ENCODE results near the gene ARHGAP10.

ARHGAP10 gene

DNA sequence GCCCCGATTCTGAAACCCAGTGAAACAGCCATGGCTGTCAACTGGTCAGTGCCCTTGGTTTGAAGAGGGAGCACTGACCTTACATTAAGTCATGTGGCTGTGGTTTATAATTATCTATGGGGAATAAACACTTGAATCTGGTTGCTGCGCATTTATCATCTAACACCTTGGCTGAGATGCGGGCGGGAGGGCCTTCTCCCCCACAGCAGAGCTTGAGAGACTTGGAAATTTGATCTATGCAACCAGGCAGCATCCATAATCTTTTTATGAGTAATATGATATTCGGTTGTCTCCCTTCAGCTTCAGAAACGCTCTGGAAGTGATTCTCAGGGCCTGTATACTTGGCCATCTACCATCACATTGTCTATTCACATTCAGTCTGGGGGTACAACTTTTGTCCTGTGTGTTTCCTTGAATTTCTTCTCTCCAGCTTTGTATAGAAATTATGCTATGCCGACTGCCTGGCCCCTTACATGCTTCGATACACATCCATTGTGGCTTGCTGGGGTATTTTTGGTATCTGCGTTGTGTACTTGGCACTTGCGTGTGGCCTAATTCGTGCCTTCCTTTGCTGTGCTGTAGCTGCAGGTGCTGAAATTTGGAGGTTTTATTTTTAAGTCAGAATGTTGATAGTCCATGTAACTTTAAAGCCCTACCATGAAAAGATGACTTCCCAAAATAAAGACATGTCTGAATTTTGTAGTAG is 321.6 kb downstream of the ARHGAP10 start:
- no peak for DNase-seq

DNA sequence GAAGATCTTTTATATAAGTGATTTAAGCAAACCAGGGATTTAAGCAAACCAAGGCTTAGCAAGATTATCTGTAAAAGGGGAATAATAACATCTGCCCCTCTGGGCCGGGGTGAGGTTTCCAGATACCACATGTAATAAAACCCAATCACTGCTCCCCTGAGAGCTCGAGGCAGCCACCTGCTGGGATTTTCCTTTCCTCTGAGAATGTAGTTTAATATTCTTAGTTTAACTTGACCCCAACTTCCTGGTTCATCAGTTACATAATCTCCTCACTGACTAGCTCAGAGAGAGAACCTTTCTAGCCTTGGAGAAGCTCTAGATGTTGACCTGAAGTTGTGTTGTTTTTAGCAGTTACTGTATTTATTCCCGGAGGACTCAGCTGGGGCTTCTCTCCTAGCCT is 322.4 kb downstream of the ARHGAP10 start:
- no peak for DNase-seq

DNA sequence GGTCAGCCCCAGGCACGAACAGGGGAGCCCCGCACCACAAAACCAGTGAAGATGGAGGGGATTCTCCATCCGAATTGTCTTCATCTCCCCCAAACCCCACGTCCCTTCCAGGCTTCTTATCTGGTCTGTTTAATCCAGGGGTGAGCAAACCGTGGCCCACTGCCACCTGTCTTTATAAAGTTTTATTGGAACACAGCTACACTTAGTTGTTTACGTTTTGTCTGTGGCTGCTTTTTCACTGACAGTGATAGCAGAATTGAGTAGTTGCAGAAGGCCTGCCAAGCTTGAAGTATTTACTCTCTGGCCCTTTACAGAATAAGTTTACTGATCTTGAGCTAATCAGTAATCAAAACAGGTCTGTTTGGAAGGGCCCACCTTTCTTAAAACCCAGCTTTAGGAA is 324.0 kb downstream of the ARHGAP10 start:
- DNase-seq: no peak

DNA sequence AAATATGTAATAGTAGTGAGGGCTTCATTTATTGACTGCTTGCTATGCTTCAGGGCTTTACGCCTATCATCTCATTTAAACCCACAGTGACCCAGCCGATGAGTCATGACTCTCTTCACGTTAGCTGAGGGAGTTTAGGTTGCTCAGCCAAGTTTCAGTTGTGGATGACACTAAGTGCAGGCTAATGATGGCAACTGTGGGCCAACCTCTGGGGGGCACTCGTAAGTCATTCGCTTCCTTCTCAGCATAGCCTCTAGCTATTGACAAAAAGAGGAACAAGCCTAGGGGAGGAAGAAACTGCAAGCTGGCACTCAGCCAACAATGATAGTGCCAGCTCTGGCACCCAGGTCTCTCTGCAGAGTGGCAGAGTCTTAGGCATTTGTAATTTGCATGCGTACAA is 325.0 kb downstream of the ARHGAP10 start:
- DNase-seq: no peak

DNA sequence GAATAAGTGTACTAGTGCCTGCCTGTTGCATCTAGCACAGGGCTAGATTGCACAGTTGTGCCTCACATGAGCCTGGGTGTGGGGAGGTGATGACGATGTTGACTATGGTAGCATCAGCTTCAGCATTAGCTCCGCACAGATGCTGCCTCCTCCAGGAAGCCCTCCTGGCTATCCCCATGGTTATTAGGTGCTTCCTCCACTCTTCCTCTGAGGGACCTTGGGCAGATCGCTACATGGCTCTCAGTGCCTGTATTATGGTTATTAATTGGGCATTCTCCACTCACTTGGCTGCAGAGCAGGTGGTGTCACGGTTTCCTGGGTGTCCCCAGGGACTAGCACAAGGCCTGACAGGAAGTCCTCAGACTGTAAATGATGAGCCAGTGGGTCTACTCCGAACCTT is 325.6 kb downstream of the ARHGAP10 start:
- no peak for DNase-seq

DNA sequence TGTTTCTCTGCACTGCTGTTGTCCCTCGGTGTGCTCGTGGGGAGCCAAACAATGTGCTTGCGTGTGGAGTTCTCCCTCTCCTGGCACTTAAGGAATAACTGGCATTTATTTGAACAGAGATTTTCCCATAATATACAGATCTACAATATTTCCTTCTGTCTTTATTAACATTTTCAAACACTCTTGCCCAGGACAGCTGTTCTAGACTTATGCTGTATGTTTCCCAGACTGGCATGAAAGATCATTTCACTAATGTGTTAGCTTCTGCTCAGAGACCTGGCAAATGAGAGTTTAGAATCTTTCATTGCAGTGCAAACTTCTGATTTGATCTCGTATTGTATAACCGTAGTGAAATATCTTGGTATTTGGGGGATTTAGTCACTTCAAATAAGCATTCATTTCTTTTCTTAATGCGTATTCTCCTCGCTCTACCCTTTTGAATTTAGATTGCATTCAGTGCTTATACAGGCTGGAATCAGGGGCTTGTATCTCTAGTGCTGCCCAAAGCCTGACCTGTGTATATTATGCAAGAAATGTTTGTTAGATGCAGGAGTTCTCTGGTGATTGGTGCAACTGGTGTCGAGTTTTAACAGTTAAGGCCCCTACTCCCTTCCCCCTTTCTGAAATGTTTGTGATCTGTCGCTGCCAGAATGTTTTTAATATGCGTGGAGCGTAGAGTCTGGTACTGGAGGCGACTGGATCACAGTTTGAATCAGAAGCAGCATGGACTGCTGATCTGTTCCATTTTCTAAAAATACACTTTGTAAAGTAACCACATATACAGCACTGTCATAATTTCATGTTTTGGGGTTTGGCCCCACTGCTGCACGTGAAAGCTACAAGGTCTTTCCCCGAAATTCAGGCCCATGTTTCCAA is 326.3 kb downstream of the ARHGAP10 start:
- DNase-seq: no peak

DNA sequence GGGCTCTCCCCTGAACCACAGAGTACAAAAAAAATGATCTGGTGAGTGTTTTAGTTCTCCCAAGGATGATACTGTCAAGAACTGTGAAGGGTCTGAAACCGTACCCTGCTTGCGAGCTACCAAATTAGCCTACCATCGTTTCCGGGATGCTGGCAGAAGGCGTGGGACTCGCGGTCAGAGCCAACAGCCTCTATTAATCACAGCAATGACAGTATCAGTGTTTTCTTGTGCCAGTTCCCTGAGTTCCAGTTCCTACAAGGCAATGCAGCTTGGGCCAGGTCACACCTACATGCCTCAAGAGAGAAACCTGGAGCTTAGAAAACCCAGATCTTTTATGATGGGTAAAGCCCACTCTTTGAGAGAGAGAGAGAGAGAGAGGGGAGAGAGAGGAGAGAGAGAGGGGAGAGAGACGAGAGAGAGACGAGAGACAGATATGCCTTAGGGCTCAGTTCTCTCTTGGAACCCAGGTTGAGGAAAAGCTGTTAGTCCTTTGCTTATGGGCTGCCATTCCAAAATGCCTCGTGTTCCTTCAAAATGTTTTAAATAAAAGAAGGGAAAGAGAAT is 327.8 kb downstream of the ARHGAP10 start:
- no peak for DNase-seq

DNA sequence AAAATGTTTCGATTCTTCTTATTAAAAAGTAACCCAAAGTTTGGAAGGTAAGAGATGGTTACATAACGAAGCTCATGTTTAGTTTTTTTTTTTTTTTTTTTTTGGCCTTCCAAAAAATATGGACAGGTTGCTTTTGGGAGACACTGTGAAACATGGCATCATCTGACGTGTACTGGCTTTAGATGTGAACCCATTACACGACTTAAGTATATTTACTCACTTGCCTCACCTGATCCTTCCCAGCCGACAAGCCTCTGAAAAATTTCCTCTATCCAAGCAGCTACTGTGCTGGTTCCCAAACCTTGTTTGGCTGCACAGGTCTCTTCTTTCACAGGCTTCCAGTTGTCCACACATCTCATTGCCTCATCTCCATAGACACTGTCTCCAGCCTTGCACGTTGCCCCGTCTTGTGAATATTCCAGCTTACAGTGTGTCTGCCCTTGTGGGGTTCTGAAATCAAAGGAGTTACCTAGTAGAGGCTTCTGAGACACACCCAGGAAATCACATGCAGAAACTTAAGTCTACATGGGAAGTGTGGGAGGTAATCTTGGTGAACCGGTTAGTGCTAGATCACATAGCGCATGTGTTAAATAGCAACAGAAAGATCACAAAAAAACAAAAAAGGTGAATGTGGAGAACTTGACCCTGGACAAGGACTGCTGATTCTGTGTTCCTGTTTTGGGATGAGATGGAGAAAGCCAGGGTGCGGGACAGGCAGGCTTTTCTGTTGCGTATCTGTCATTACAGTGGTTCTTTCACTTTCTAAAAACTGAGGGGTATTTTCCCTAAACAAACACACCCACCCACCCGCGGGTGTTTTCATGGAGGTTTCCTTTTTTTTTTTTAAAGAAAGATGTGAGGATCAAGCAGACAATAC is 328.6 kb downstream of the ARHGAP10 start:
- no peak for DNase-seq

DNA sequence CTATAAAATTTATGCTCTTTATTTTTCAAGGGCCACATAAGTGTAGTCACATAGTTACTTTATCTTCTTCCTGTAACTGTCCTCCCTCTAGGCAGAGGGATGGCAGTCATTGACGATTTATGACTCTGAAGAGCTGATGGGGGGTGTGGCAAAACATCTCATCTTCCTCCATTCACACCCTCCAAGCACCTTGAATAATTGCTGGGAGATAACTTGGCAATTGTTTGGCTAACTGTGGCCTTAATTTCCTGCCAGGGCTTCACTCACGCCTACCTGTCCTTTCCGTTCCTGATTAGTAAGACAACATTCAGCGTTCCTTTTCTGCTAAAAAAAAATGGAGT is 329.2 kb downstream of the ARHGAP10 start:
- no peak for DNase-seq

DNA sequence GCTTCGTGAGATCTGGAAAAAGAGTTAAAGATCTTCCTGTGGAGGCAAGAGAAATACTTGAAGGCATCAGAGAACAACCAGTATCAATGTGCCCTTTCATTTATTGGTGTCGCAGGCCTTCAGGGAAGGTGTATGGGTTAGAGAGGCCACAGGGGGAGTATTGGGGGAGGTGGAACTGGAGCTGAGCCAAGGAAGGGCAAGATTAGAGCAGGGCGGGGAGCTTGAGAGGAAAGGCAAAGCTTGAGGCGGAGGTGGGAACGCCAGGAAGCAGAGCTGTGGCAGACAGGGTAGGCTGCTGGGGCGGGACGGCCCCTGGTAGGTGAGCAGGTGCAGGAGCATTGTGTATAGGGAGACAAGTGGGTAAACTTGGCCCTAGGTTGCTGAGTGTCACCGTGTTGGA is 329.9 kb downstream of the ARHGAP10 start:
- DNase-seq: no peak

DNA sequence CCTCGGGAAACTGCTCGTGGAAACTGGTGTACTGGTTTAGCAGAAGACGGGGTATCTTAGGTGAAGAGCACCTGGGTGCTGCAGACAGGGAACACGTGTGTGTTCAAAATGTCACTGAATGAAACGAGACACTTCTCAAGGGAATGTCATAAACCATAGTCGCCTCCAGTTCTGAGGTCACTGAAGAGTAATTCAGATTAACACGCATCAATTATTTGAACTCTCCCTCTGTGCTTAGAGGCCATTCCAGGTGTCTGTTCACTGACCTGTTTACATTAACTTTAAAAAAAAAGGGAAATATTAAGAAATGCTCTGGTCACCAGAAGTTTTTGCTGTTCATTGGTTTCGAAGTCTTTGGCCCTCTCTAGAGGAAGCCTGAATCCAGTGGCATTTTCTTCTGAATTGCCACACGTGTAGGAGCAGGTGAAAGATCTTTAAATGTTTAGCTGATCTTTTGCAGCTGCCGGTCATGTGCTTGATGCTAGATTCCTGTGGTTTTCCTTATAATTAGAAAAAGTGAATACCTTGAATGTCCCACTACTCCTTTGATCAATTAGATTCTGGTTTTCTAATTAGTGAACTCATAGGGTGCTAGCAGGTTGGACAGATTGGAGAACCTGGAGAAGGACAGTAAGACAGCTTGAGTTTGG is 330.5 kb downstream of the ARHGAP10 start:
- no peak for DNase-seq

DNA sequence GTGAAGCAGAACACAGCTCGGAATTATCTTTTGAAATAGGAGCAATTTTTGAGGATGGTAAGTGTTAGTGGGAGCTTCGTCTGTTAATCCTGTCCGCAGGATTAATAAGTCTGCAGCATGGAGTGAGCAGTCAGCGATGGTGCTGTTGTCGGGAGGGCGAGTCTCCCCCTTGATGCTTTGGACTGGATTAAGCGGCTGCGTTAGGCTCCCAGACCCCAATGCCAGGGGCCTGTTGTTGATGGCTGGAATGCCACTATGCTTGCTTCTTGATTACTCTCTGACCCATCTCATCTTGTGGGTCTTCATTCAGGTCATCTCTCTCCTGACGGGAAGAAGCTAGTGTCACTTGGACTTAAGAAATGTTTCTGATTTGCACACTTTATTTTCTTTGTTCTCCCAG is 332.6 kb downstream of the ARHGAP10 start:
- DNase-seq: no peak

DNA sequence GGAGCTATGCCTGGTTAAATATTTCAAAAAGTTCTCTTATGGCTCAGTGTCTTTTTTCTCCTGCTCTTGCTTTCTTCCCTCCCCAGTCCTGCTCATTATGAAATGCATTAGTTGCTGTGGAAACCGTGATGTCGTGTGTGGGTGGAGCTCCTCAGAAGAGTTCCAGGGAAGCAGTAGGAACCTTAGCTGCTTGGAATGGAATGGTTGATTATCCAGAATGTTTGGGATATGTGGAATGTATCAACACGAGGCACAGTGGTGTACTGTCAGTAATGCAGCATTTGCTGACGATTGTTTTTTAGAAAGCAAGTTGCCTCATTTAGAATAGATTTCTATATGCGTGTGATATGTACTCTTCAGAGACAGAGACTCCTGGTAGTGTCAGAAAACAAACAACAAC is 333.2 kb downstream of the ARHGAP10 start:
- no peak for DNase-seq

DNA sequence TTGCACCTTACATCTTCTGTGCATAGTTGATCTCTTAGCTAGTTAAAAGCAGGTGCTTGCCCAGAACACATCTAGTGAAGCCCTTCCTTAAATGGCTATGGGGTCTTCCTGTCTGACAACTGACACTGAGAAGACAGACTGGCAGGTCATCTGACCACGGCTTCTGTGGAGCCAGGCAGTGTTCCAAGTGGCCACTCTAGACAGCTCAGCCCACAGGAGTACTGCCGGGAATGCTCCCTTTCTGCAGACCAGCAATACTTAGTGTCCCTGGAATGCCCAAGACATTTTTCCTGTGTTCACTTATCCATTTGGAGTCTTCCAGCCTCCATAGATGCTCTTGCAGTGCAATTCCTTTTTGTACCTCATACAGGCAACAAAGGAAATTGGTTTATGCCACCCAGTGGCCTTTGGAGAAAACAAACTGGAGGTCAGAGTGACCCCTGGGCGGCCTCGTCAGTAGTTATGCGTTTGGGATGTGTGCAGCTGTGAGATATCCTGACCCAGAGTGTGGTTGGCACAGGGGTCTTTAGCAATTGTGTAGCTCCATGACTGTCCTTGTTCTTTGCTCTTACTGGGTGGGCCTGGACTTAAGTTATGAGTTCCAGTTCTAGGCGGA is 335.5 kb downstream of the ARHGAP10 start:
- no peak for DNase-seq

DNA sequence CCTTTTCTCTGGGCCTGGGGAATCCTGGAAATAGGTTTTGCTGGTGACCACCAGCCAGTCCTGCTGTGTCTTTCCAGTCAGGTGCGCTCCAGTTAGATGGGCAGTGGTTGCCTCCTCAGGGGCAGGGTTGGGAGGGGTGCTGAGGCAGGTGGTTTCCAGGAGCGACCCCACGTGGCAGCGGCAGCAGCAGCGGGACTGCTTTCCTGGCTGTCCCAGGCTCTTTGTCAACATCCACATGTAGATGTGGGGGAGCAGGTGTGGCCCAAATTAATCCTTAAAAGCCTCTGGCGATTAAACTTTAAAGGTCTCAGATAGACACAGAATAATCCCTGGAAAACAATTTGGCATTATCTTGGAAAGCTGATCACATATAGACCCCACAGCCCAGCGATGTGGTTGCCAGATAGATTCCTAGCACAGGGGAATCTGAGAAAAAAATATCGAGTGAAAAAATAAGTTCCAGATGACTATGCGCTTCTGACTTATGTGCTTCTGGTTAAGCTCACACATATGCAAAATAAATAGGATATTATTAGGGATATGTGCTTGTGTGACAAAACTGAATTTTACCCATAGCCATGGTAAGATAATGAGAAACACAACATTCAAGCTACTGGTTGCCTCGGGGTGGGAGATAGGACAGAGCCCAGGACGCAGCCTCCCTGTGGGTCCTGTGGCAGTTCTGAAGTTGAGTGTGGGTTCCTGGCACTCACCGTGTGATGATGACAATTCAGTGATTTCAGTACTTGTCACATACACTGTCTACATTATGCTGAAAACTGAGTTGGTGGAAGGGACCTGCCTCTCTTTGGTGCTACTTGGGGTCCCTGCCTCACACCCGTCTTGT is 336.4 kb downstream of the ARHGAP10 start:
- no peak for DNase-seq

DNA sequence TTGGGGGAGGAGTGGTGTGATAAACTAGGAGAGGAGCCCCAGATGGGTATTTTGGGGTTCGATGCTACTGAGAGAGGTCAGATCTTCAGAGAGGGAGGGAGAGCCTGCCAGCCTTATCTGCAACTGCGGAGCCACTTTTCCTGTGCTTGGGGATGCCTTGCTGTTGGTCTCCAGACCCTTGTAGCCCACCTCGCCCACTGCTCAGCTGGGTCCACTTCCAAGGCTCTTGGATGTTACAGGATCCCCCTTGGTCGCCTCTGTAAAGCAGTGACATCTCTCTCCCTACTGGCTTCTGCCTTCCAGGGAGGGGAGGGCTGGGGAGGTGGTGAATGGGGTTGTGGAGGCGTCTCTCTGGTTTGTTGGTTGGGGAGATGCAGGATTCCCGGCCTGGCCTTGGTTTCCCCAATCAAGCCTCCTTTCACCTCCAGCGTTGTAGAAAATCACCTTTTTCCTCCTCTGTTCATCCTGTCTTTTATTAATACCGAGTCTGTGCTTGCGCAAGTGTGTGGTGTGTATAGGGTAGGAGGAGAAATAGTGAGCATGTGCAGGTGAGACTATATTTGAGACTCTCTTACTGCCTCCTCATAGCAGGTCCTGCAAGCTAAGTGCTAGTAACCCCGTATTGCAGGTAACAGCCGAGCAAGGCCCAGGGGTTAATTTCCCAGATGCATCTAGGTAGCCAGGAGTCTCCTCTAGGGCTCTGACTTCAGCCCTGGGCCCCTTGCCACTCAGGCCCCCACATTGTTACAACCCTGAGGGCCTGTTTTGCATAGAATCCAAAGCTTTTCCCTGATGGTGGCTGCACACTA is 337.4 kb downstream of the ARHGAP10 start:
- no peak for DNase-seq

DNA sequence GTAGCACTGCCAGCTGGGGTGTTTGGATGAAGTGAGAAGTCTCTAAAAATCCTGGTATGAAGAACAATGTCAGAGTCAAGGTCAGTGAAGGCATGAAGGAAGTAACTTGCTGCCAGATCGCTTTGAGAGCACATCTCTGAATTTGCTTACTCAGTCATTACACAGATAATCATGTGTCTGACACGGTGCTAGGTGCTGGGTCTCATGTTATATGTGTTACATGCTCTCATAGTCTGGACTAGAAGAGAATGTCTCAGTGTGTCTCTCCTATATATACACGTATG is 337.9 kb downstream of the ARHGAP10 start:
- DNase-seq: no peak

DNA sequence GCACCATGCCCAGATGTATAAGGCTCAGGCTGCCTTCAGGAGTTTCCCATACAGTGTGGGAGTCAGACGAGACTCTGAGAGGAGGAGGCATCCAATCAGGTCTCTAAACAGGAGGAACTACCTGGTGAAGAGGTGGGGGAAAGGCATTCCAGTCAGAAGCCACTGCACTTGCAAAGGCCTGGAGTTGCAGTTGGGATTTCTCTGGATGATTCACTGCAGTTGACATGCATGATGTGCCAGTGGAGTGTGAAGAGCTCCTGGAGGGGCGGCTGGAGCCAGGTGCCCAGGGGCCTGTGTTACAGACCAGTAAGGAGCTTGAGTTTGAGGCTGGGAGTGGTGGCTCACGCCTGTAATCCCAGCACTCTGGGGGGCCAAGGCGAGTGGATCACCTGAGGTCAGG is 339.1 kb downstream of the ARHGAP10 start:
- DNase-seq: no peak

DNA sequence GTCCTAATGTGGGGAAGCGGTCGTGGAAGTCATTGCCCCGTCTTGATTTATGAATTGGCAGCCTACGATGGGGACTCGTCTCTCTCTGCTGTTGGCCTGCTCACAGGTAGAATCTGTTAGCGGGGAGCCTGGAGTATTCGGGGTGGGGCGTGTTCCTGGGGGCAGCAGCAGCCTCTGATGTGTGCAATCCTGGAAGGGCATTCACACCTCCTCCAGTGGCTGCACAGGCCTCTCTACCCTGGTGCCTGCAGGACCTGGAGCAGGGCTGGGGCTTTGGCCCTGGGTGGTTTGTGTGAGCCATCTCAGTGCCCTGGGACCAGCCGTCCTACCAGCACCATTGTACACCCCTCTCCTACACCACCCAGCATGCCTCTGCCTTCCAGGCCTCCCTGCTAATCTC is 340.9 kb downstream of the ARHGAP10 start:
- no peak for DNase-seq

DNA sequence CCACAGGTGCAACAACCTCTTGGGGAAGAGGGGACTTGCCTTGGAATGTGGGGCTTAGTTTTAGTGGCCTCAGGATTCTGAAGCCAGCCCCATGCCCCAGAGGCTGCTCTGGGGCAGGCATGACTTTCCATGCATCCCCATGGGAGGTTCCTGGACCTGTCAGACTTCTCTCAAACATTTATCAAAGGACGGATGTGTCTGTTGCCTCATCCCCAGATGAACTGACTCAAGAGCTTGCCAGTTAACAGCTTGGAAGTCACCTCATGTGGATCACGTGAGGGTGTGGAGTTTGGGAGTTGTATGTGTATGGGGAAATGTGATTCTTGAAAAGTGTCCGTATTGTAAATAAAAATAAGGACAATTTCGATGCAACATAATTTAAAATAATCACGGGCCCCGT is 341.5 kb downstream of the ARHGAP10 start:
- DNase-seq: no peak

DNA sequence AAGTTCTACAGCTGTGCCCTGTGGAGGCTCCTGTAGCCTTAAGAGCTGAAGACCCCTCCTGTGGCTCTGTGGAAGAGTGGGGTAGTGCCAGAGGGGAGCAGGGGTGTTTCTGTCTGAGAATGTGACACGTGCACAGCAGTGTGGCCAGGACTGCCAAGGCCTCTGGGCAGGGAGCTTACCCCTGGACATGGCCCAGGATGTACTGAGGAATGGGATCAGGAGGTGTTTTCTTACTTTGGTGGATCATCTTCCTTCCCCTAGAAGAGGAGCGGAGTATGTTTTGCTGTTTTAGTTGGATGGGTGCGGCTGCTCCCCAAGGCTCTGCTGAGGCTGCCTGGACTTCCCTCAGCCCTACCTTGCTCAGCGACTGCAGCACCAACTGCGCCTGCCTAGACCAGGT is 342.6 kb downstream of the ARHGAP10 start:
- DNase-seq: no peak
